ENCODE measurements around the gene UQCC2.
A peak's percentile ranks its signal among the peaks of the same experiment; 100 is the strongest.

Gene UQCC2

GRCh38 chr6:33699131-33699530 is 12.4 kb downstream of the UQCC2 start:
- no peak overlapping the region for H2BK120ac ChIP-seq (ENCODE audit: low read depth, low read length)
- no peak overlapping the region for H4K8ac ChIP-seq (ENCODE audit: low read depth, low read length)
- no peaks in the 10 kb centered on the region for H3K9me3 ChIP-seq (replicated peaks in 1 of 2; ENCODE audit: control insufficient read depth in 2 of 2, insufficient read depth in 1 of 2, low read depth in 1 of 2, low read length in 2 of 2)
- H2BK12ac ChIP-seq (ENCODE audit: low read length), result no peak overlapping the region
- no peak overlapping the region for H3K14ac ChIP-seq (ENCODE audit: low read length)
- H3K18ac ChIP-seq (ENCODE audit: low read length), result no peak overlapping the region
- no peak overlapping the region for H2AFZ ChIP-seq (ENCODE audit: low read length)
- peaks cover 0 to 2% of the 10 kb centered on the region in 2 donors for H3K4me1 ChIP-seq (ENCODE audit: control insufficient read depth in 2 of 2, insufficient read depth in 1 of 2, low read depth in 1 of 2, low read length in 2 of 2)
- no peak overlapping the region for H3K9ac ChIP-seq (ENCODE audit: low read depth, low read length, poor library complexity)
- no peak overlapping the region for H2BK15ac ChIP-seq (ENCODE audit: low read length)
- peaks cover 4% of the 10 kb centered on the region for H3K79me1 ChIP-seq (ENCODE audit: low read depth, low read length)
- no peak overlapping the region for H2AK5ac ChIP-seq (ENCODE audit: low read depth, low read length)
- no peak overlapping the region for H4K91ac ChIP-seq (ENCODE audit: low read depth, low read length, poor library complexity)
- no peak overlapping the region for H3K4me3 ChIP-seq (ENCODE audit: low read length in 2 of 2)
- DNase-seq (ENCODE audit: low spot score), result no peak
- WGBS, 2 donors (ENCODE audit: extremely low coverage in 2 of 2, insufficient read length in 2 of 2, insufficient replicate concordance in 1 of 2), result no CpG with 5 or more reads among the region's 8 CpGs
- H3K4me2 ChIP-seq (ENCODE audit: insufficient read depth, low read length, poor library complexity, severe bottlenecking), result no peak overlapping the region
- H2BK5ac ChIP-seq (ENCODE audit: low read length), result no peak overlapping the region
- no peak overlapping the region for H3K27ac ChIP-seq (replicated peaks; ENCODE audit: low read length)
- H3K27me3 ChIP-seq (ENCODE audit: control insufficient read depth in 3 of 3, insufficient read depth in 3 of 3, low read depth in 1 of 3, low read length in 3 of 3), result no peaks in the 10 kb centered on the region
- H3K4ac ChIP-seq (ENCODE audit: low read length), result no peak overlapping the region
- H3K36me3 ChIP-seq (replicated peaks in 1 of 2; ENCODE audit: control insufficient read depth in 2 of 2, insufficient read depth in 2 of 2, low read length in 2 of 2), result peaks cover 42 to 72% of the 10 kb centered on the region in 2 donors
- H3K23ac ChIP-seq (ENCODE audit: low read depth, low read length, poor library complexity), result no peak overlapping the region

- H3K23ac ChIP-seq (ENCODE audit: low read depth, low read length, poor library complexity), result no peak overlapping the region
- DNase-seq (ENCODE audit: low spot score), result no peak
- no peak overlapping the region for H2BK5ac ChIP-seq (ENCODE audit: low read length)
- H3K27me3 ChIP-seq (ENCODE audit: control insufficient read depth in 3 of 3, insufficient read depth in 3 of 3, low read depth in 1 of 3, low read length in 3 of 3), result no peaks in the 10 kb centered on the region
- H4K8ac ChIP-seq (ENCODE audit: low read depth, low read length), result no peak overlapping the region
- H2AFZ ChIP-seq (ENCODE audit: low read length), result no peak overlapping the region
- no peak overlapping the region for H3K4me2 ChIP-seq (ENCODE audit: insufficient read depth, low read length, poor library complexity, severe bottlenecking)
- H3K14ac ChIP-seq (ENCODE audit: low read length), result no peak overlapping the region
- H3K9me3 ChIP-seq (replicated peaks in 1 of 2; ENCODE audit: control insufficient read depth in 2 of 2, insufficient read depth in 1 of 2, low read depth in 1 of 2, low read length in 2 of 2), result no peaks in the 10 kb centered on the region
- peaks cover 42 to 74% of the 10 kb centered on the region in 2 donors for H3K36me3 ChIP-seq (replicated peaks in 1 of 2; ENCODE audit: control insufficient read depth in 2 of 2, insufficient read depth in 2 of 2, low read length in 2 of 2)
- H3K9ac ChIP-seq (ENCODE audit: low read depth, low read length, poor library complexity), result no peak overlapping the region
- no peak overlapping the region for H3K18ac ChIP-seq (ENCODE audit: low read length)
- no peak overlapping the region for H2BK12ac ChIP-seq (ENCODE audit: low read length)
- peaks cover 3% of the 10 kb centered on the region for H3K79me1 ChIP-seq (ENCODE audit: low read depth, low read length)
- no peak overlapping the region for H3K4me3 ChIP-seq (ENCODE audit: low read length in 2 of 2)
- no peak overlapping the region for H3K27ac ChIP-seq (replicated peaks; ENCODE audit: low read length)
- H2BK15ac ChIP-seq (ENCODE audit: low read length), result no peak overlapping the region
- no peak overlapping the region for H2BK120ac ChIP-seq (ENCODE audit: low read depth, low read length)
- H2AK5ac ChIP-seq (ENCODE audit: low read depth, low read length), result no peak overlapping the region
- H4K91ac ChIP-seq (ENCODE audit: low read depth, low read length, poor library complexity), result no peak overlapping the region
- peaks cover 2 to 4% of the 10 kb centered on the region in 2 donors for H3K4me1 ChIP-seq (ENCODE audit: control insufficient read depth in 2 of 2, insufficient read depth in 1 of 2, low read depth in 1 of 2, low read length in 2 of 2)
- no peak overlapping the region for H3K4ac ChIP-seq (ENCODE audit: low read length)
- WGBS, 2 donors (ENCODE audit: extremely low coverage in 2 of 2, insufficient read length in 2 of 2, insufficient replicate concordance in 1 of 2), result no CpG with 5 or more reads among the region's 10 CpGs
Observed at GRCh38 chr6:33698494-33698893, 13.0 kb downstream of the UQCC2 start.

GRCh38 chr6:33697845-33698244 is 13.7 kb downstream of the UQCC2 start:
- Histone ChIP-seq H4K8ac (ENCODE audit: low read depth, low read length) (no peak overlapping the region), H3K27me3 (ENCODE audit: control insufficient read depth in 3 of 3, insufficient read depth in 3 of 3, low read depth in 1 of 3, low read length in 3 of 3) (no peaks in the 10 kb centered on the region), H3K4me1 (ENCODE audit: control insufficient read depth in 2 of 2, insufficient read depth in 1 of 2, low read depth in 1 of 2, low read length in 2 of 2) (peaks cover 4 to 5% of the 10 kb centered on the region in 2 donors), H3K4me3 (ENCODE audit: low read length in 2 of 2) (no peak overlapping the region), H3K4ac (ENCODE audit: low read length) (no peak overlapping the region), H2BK12ac (ENCODE audit: low read length) (no peak overlapping the region), H2BK5ac (ENCODE audit: low read length) (no peak overlapping the region), H3K18ac (ENCODE audit: low read length) (no peak overlapping the region), H3K14ac (ENCODE audit: low read length) (no peak overlapping the region), H2AK5ac (ENCODE audit: low read depth, low read length) (no peak overlapping the region), H3K36me3 (replicated peaks in 1 of 2; ENCODE audit: control insufficient read depth in 2 of 2, insufficient read depth in 2 of 2, low read length in 2 of 2) (peaks cover 43 to 75% of the 10 kb centered on the region in 2 donors), H2BK15ac (ENCODE audit: low read length) (no peak overlapping the region), H4K91ac (ENCODE audit: low read depth, low read length, poor library complexity) (no peak overlapping the region), H3K27ac (replicated peaks; ENCODE audit: low read length) (no peak overlapping the region), H3K9me3 (replicated peaks in 1 of 2; ENCODE audit: control insufficient read depth in 2 of 2, insufficient read depth in 1 of 2, low read depth in 1 of 2, low read length in 2 of 2) (no peaks in the 10 kb centered on the region), H3K9ac (ENCODE audit: low read depth, low read length, poor library complexity) (peak overlapping the region; percentile 57), H2BK120ac (ENCODE audit: low read depth, low read length) (no peak overlapping the region), H2AFZ (ENCODE audit: low read length) (no peak overlapping the region), H3K23ac (ENCODE audit: low read depth, low read length, poor library complexity) (no peak overlapping the region), H3K4me2 (ENCODE audit: insufficient read depth, low read length, poor library complexity, severe bottlenecking) (no peak overlapping the region), H3K79me1 (ENCODE audit: low read depth, low read length) (peaks cover 3% of the 10 kb centered on the region)
- DNase-seq (ENCODE audit: low spot score), result no peak
- no CpG with 5 or more reads among the region's 10 CpGs for WGBS, 2 donors (ENCODE audit: extremely low coverage in 2 of 2, insufficient read length in 2 of 2, insufficient replicate concordance in 1 of 2)

GRCh38 chr6:33696548-33697518 is 14.7 kb downstream of the UQCC2 start:
- Histone ChIP-seq H3K79me1 (ENCODE audit: low read depth, low read length) (peaks cover 3% of the 10 kb centered on the region), H3K9me3 (replicated peaks in 1 of 2; ENCODE audit: control insufficient read depth in 2 of 2, insufficient read depth in 1 of 2, low read depth in 1 of 2, low read length in 2 of 2) (no peaks in the 10 kb centered on the region), H2BK5ac (ENCODE audit: low read length) (no peak overlapping the region), H2BK120ac (ENCODE audit: low read depth, low read length) (no peak overlapping the region), H3K23ac (ENCODE audit: low read depth, low read length, poor library complexity) (peak overlapping the region; percentile 34), H3K4me2 (ENCODE audit: insufficient read depth, low read length, poor library complexity, severe bottlenecking) (no peak overlapping the region), H3K18ac (ENCODE audit: low read length) (no peak overlapping the region), H3K4ac (ENCODE audit: low read length) (no peak overlapping the region), H3K4me3 (ENCODE audit: low read length in 2 of 2) (no peak overlapping the region), H3K4me1 (ENCODE audit: control insufficient read depth in 2 of 2, insufficient read depth in 1 of 2, low read depth in 1 of 2, low read length in 2 of 2) (peaks cover 4 to 10% of the 10 kb centered on the region in 2 donors), H3K27ac (replicated peaks; ENCODE audit: low read length) (no peak overlapping the region), H2AK5ac (ENCODE audit: low read depth, low read length) (no peak overlapping the region), H4K8ac (ENCODE audit: low read depth, low read length) (no peak overlapping the region), H3K27me3 (ENCODE audit: control insufficient read depth in 3 of 3, insufficient read depth in 3 of 3, low read depth in 1 of 3, low read length in 3 of 3) (no peaks in the 10 kb centered on the region), H3K14ac (ENCODE audit: low read length) (no peak overlapping the region), H3K36me3 (replicated peaks in 1 of 2; ENCODE audit: control insufficient read depth in 2 of 2, insufficient read depth in 2 of 2, low read length in 2 of 2) (peaks cover 40 to 75% of the 10 kb centered on the region in 2 donors), H2BK15ac (ENCODE audit: low read length) (no peak overlapping the region), H3K9ac (ENCODE audit: low read depth, low read length, poor library complexity) (no peak overlapping the region), H4K91ac (ENCODE audit: low read depth, low read length, poor library complexity) (no peak overlapping the region), H2BK12ac (ENCODE audit: low read length) (no peak overlapping the region), H2AFZ (ENCODE audit: low read length) (no peak overlapping the region)
- DNase-seq (ENCODE audit: low spot score), result no peak
- WGBS, 2 donors (ENCODE audit: extremely low coverage in 2 of 2, insufficient read length in 2 of 2, insufficient replicate concordance in 1 of 2), result no CpG with 5 or more reads among the region's 15 CpGs
